Choroid plexus epithelial cell (primary cell): ENCODE measurements around the gene SNX30.

Experiments used
- DNase-seq: peaks from one replicate; pipeline ENCODE4 v3.0.0-alpha.2; 2010; ENCODE audit warnings: low read depth
- H3K4me3 ChIP-seq: 2 replicates; pipeline ENCODE4 v1.5.1; 2011; ENCODE audit warnings: low read depth, mild to moderate bottlenecking, control low read depth, low read length, moderate library complexity
- TF ChIP-seq, protein P1 (sequence below): conservative IDR thresholded peaks from 2 replicates; pipeline ENCODE4 v1.5.1; 2011; ENCODE audit warnings: low read depth, mild to moderate bottlenecking, control low read depth, inconsistent platforms, low read length, moderate library complexity

SNX30 gene

GRCh38 chr9:112761912-112762655 is 11.5 kb downstream of the SNX30 start:
- TF ChIP-seq, protein P1, sequence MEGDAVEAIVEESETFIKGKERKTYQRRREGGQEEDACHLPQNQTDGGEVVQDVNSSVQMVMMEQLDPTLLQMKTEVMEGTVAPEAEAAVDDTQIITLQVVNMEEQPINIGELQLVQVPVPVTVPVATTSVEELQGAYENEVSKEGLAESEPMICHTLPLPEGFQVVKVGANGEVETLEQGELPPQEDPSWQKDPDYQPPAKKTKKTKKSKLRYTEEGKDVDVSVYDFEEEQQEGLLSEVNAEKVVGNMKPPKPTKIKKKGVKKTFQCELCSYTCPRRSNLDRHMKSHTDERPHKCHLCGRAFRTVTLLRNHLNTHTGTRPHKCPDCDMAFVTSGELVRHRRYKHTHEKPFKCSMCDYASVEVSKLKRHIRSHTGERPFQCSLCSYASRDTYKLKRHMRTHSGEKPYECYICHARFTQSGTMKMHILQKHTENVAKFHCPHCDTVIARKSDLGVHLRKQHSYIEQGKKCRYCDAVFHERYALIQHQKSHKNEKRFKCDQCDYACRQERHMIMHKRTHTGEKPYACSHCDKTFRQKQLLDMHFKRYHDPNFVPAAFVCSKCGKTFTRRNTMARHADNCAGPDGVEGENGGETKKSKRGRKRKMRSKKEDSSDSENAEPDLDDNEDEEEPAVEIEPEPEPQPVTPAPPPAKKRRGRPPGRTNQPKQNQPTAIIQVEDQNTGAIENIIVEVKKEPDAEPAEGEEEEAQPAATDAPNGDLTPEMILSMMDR: no peak

DNA sequence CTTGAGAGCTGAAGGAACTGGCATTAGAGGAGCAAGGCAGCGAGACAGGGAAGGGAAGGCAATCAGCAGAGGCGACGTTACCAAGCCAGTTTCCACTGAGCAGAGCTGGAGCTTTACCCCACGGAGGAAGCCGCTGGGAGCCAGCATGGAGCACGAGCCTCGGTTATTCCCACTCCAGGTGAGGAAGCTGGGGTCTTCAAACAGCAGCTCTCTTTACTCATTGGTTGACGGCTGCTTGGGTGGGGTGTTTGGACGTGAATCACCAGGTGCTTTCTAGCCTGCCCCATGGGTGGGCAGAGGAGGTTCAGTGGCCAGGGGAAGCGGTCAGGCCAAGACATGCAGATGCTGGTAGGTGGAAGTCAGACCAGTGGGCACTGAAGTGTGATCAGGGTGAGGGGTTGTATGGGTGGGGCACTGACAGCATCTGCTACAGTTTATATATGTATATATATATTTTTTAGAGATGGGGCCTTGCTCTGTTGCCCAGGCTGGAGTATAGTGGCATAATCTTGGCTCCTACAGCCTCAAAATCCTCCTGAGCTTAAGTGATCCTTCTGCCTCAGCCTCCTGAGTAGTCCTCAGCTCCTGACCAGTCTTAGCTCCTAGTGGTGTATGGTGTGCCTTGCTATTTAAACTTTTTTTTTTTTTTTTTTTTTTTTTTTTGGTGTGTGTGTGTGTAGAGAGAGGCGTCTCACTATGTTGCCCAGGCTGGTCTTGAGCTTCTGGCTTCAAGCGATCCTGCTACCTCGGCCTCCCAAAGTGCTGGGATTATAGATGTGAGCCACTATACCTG is 12.4 kb downstream of the SNX30 start:
- TF ChIP-seq, protein P1: no peak
- DNase-seq: no peak
- H3K4me3 ChIP-seq: no peak overlapping the region

More at GRCh38 chr9:112761912-112762655, 11.5 kb downstream of the SNX30 start:
- DNase-seq: no peak
- no peak overlapping the region for H3K4me3 ChIP-seq

- no peak overlapping the region for H3K4me3 ChIP-seq
- TF ChIP-seq, protein P1: no peak
- DNase-seq: no peak
These were observed 13.8 kb downstream of the SNX30 start for GRCh38 chr9:112764344-112764743.

DNA sequence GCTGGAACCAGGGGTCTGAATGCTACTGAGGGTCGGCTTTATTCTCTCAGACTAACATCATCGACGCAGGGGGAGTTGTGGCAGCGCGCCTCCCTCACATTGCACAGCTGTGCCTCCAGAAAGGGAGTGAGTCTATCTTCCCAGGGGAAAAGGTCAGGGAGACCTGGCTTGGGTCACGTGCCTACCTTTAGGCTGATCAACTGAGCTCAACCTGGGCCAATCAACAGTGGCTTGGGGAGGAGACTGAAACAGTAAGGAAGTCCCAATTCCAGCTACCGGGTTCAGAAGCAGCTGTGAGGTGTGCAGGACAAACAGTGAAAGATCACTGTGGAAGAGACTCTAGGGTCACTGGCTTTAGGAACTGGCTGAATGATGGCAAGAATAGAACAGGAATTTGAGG is 14.3 kb downstream of the SNX30 start:
- DNase-seq: no peak
- TF ChIP-seq, protein P1: no peak
- no peak overlapping the region for H3K4me3 ChIP-seq

DNA sequence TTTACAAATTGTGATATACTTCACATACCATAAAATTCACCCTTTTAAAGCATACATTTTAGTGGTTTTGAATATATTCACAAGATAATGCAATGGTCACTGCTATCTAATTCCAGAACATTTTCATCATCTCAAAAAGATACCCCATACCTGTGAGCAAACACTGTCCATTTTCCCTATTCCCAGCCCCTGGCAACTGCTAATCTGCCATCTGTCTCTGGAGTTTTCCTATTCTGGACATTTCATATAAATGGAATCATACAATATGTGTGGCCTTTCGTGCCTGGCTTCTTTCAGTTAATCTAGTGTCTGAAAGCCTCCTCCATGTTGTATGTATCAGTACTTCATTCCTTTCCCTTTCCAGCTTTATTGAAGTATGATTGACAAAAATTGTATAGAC is 14.7 kb downstream of the SNX30 start:
- H3K4me3 ChIP-seq: no peak overlapping the region
- TF ChIP-seq, protein P1: no peak
- DNase-seq: no peak

GRCh38 chr9:112771359-112772214 is 21.0 kb downstream of the SNX30 start:
- DNase-seq: no peak
- TF ChIP-seq, protein P1: no peak
- H3K4me3 ChIP-seq: no peak overlapping the region
